ENCODE data around the gene INF2.
A peak's percentile ranks its signal among the peaks of the same experiment; 100 is the strongest.
"Not testable (repeated sequence)": the region's sequence is repeated elsewhere in the genome, so short reads cannot be mapped to it uniquely, and the experiment has no call there.

The INF2 gene

DNA sequence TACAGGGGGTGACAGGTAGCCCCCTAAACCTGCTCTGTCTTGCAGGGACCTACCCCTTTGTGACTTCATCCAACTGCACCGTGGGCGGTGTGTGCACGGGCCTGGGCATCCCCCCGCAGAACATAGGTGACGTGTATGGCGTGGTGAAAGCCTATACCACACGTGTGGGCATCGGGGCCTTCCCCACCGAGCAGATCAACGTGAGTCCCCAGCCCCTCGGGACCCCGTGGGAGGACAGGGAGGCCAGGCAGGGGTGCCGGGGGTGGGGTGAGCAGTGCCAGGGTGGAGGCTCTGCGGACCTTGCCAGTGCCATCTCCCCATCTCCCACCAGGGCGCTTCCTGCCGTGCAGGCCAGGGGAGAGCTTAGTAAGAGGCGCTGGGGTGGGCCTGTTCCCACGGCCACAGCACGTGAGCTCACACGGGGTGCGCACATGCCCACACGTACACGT lies 52.4 kb downstream of the INF2 start:
- Mint-ChIP-seq H3K4me1 (ENCODE audit: low read depth) (peaks cover 17% of the 10 kb centered on the region), H3K36me3 (ENCODE audit: low read depth) (no peaks in the 10 kb centered on the region), H3K9me3 (no peaks in the 10 kb centered on the region), H3K27ac (no peak overlapping the region), H3K27me3 (no peaks in the 10 kb centered on the region), H3K4me3 (no peak overlapping the region)
- DNase-seq: no peak

GRCh38 chr14:104742586-104743455 lies 53.4 kb downstream of the INF2 start:
- no peak for DNase-seq
- Mint-ChIP-seq H3K27me3 (no peaks in the 10 kb centered on the region), H3K4me1 (ENCODE audit: low read depth) (peaks cover 18% of the 10 kb centered on the region), H3K27ac (no peak overlapping the region), H3K9me3 (no peaks in the 10 kb centered on the region), H3K4me3 (no peak overlapping the region), H3K36me3 (ENCODE audit: low read depth) (no peaks in the 10 kb centered on the region)

DNA sequence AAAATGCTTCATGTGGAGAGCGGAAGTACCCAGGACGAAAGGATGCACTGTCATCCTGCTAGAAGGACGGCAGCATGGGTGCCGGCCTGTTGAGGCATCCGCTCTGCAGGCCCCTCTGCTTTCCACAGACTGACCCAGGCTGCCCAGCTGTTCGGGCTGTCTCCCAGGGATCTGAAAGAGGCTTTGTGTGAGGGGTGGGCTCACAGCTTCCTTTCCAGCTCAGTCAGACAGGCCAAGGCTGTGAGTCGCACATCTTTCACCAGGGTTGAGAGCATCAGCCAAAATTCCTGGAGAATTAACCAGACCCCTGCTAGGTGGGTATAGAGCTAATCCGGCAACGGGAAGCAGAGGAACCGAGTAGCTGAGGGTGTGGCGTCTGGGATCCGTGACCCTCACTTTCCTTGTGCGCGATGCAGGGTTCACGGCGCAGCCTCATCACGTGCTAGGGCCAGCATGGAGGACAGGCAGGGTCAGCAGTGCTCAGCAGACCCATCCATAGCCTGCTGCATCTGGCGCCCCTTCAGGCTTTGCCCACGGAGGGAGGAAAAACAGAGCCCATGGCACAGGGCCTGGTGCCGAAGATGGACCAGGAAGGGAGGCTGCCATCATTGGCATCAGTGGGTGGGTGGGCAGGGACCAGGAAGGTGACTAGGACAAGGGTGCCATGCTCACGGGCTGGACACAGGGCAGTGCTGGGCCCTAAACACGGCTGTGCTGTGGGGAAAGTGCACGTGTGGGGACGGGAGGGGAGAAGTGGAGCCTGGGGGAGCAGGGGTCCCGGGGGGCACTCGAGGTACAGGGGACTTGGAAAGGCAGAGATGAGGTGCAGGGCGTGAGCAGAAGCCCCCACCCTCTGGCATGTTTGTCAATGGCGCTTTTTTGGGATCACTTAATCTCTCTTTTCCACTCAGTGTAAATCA lies 54.3 kb downstream of the INF2 start:
- H3K36me3 Mint-ChIP-seq (ENCODE audit: low read depth): no peaks in the 10 kb centered on the region
- no peaks in the 10 kb centered on the region for H3K9me3 Mint-ChIP-seq
- H3K4me3 Mint-ChIP-seq: no peak overlapping the region
- peaks cover 18% of the 10 kb centered on the region for H3K4me1 Mint-ChIP-seq (ENCODE audit: low read depth)
- H3K27ac Mint-ChIP-seq: no peak overlapping the region
- DNase-seq: no peak
- H3K27me3 Mint-ChIP-seq: no peaks in the 10 kb centered on the region

- DNase-seq: no peak
- no peak overlapping the region for H3K27ac Mint-ChIP-seq
- peaks cover 18% of the 10 kb centered on the region for H3K4me1 Mint-ChIP-seq (ENCODE audit: low read depth)
- no peaks in the 10 kb centered on the region for H3K27me3 Mint-ChIP-seq
- no peak overlapping the region for H3K4me3 Mint-ChIP-seq
- no peaks in the 10 kb centered on the region for H3K36me3 Mint-ChIP-seq (ENCODE audit: low read depth)
- no peaks in the 10 kb centered on the region for H3K9me3 Mint-ChIP-seq
Measured at GRCh38 chr14:104744484-104744883, 55.1 kb downstream of the INF2 start.

DNA sequence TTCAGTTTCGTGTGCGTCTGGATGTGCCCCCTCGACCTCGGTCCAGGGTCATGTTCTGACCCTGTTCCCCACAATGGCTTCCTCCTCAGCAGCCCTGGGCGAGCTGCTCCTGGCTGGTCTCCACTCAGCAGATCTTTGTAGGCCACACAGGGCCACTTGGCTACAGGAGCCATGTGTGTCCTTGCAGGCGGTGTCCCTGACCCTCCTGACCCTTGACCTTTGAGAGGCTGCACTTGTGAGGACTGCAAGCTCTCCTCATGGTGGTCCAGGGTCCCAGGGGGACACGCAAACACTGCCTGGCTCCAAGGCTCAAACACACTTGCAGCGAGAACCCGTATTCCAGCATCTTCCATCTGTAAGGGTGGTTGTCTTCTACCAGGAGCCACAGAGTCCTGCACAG lies 56.0 kb downstream of the INF2 start:
- no peak overlapping the region for H3K4me3 Mint-ChIP-seq
- DNase-seq: no peak
- H3K4me1 Mint-ChIP-seq (ENCODE audit: low read depth): peaks cover 18% of the 10 kb centered on the region
- H3K9me3 Mint-ChIP-seq: no peaks in the 10 kb centered on the region
- H3K27ac Mint-ChIP-seq: no peak overlapping the region
- no peaks in the 10 kb centered on the region for H3K36me3 Mint-ChIP-seq (ENCODE audit: low read depth)
- H3K27me3 Mint-ChIP-seq: no peaks in the 10 kb centered on the region

DNA sequence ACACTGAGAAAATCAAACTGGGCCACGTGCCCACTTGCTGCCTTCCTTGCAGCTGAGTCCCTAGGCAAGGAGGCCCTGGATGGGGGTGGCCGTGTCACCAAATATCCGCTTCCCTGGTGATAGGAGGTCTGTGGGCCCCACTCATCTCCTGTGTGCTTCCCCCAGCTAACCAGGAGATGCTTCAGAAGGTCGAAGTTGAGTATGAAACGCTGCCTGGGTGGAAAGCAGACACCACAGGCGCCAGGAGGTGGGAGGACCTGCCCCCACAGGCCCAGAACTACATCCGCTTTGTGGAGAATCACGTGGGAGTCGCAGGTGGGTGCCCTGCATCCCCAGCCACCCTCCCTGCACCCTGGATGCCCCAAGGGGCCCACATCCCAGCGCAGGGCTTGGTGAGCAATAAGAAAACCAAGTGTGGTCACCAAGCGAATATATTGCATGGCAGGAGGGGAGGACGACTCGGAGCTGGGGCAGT lies 56.7 kb downstream of the INF2 start:
- no peak for DNase-seq
- Mint-ChIP-seq H3K4me3 (no peak overlapping the region), H3K4me1 (ENCODE audit: low read depth) (peaks cover 18% of the 10 kb centered on the region), H3K27me3 (no peaks in the 10 kb centered on the region), H3K36me3 (ENCODE audit: low read depth) (no peaks in the 10 kb centered on the region), H3K9me3 (no peaks in the 10 kb centered on the region), H3K27ac (peak overlapping the region; percentile 61)

GRCh38 chr14:104746934-104747481 lies 57.6 kb downstream of the INF2 start:
- Mint-ChIP-seq H3K27ac (no peak overlapping the region), H3K27me3 (no peaks in the 10 kb centered on the region), H3K4me1 (ENCODE audit: low read depth) (peaks cover 18% of the 10 kb centered on the region), H3K9me3 (no peaks in the 10 kb centered on the region), H3K4me3 (no peak overlapping the region), H3K36me3 (ENCODE audit: low read depth) (no peaks in the 10 kb centered on the region)
- DNase-seq: no peak

- no peak overlapping the region for H3K27ac Mint-ChIP-seq
- DNase-seq: no peak
- no peaks in the 10 kb centered on the region for H3K9me3 Mint-ChIP-seq
- peaks cover 18% of the 10 kb centered on the region for H3K4me1 Mint-ChIP-seq (ENCODE audit: low read depth)
- no peaks in the 10 kb centered on the region for H3K36me3 Mint-ChIP-seq (ENCODE audit: low read depth)
- no peaks in the 10 kb centered on the region for H3K27me3 Mint-ChIP-seq
- no peak overlapping the region for H3K4me3 Mint-ChIP-seq
Measured at GRCh38 chr14:104747876-104748275, 58.5 kb downstream of the INF2 start.

GRCh38 chr14:104749111-104749649 lies 59.8 kb downstream of the INF2 start:
- Mint-ChIP-seq H3K4me3 (no peak overlapping the region), H3K4me1 (ENCODE audit: low read depth) (peaks cover 24% of the 10 kb centered on the region), H3K27ac (no peak overlapping the region), H3K36me3 (ENCODE audit: low read depth) (peaks cover 10% of the 10 kb centered on the region), H3K27me3 (no peaks in the 10 kb centered on the region), H3K9me3 (no peaks in the 10 kb centered on the region)
- DNase-seq: no peak

- no peak for DNase-seq
- Mint-ChIP-seq H3K36me3 (ENCODE audit: low read depth) (peaks cover 18% of the 10 kb centered on the region), H3K27me3 (no peaks in the 10 kb centered on the region), H3K9me3 (no peaks in the 10 kb centered on the region), H3K4me3 (no peak overlapping the region), H3K27ac (no peak overlapping the region), H3K4me1 (ENCODE audit: low read depth) (peaks cover 33% of the 10 kb centered on the region)
Measured at GRCh38 chr14:104750056-104750752, 60.8 kb downstream of the INF2 start.

DNA sequence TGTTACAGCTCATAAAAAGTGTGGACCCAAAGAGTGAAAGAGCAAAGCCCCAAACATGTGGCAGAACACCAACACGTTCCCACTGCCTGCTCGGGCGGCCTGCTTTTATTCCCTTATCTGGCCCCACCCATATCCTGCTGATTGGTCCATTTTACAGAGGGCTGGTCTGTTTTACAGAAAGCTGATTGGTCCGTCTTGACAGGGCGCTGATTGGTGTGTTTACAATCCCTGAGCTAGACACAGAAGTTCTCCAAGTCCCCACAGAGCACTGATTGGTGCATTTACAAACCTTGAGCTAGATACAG lies 61.3 kb downstream of the INF2 start:
- H3K27ac Mint-ChIP-seq: peak overlapping the region; percentile 63
- not testable (repeated sequence) for DNase-seq, H3K4me3 Mint-ChIP-seq, H3K27me3 Mint-ChIP-seq, H3K9me3 Mint-ChIP-seq
- H3K36me3 Mint-ChIP-seq (ENCODE audit: low read depth): peaks cover 23% of the 10 kb centered on the region
- H3K4me1 Mint-ChIP-seq (ENCODE audit: low read depth): peaks cover 32% of the 10 kb centered on the region

GRCh38 chr14:104751539-104752422 lies 62.4 kb downstream of the INF2 start:
- peaks cover 34% of the 10 kb centered on the region for H3K36me3 Mint-ChIP-seq (ENCODE audit: low read depth)
- peak overlapping the region; percentile 95 for H3K27ac Mint-ChIP-seq
- H3K27me3 Mint-ChIP-seq: no peaks in the 10 kb centered on the region
- DNase-seq: no peak
- no peaks in the 10 kb centered on the region for H3K9me3 Mint-ChIP-seq
- peaks cover 32% of the 10 kb centered on the region for H3K4me1 Mint-ChIP-seq (ENCODE audit: low read depth)
- H3K4me3 Mint-ChIP-seq: peak overlapping the region; percentile 97

DNA sequence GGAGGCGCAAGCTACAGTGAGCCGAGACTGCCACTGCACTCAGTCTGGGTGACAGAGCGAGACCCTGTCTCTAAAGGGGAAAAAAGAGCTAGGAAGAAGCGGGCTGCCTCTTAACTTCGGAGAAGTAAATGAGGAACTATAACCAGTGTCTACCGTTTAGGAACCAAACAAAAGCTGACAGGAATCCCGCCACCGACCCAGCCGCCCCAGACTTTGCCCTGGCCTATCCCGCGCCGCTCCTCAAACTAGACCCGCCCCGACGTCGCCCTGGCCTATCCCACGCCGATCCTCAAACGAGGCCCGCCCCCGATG lies 63.0 kb downstream of the INF2 start:
- Mint-ChIP-seq H3K36me3 (ENCODE audit: low read depth) (peaks cover 40% of the 10 kb centered on the region), H3K9me3 (no peaks in the 10 kb centered on the region), H3K27ac (peak overlapping the region; percentile 95), H3K4me1 (ENCODE audit: low read depth) (peaks cover 37% of the 10 kb centered on the region), H3K27me3 (no peaks in the 10 kb centered on the region), H3K4me3 (peak overlapping the region; percentile 97)
- DNase-seq: no peak
